Karpas-422 (cell line): ENCODE data around the gene PTPRG. TPM values are rescaled to one million over a fixed set of nuclear protein-coding genes. Genes with fewer than 3 reads are reported as not detected.

Experiments
- DNase-seq: peaks from one replicate; pipeline ENCODE4 v3.0.0-alpha.2; 2015
- H2AFZ ChIP-seq: fragments of 200-600 bp; sonication (generic); 2 replicates; pipeline ENCODE4 v1.6.1; 2014; ENCODE audit warnings: antibody characterized with exemption, low read length, mixed read lengths
- H3K27ac ChIP-seq: fragments of 200-600 bp; sonication (generic); 2 replicates; pipeline ENCODE4 v1.5.1; 2014; ENCODE audit warnings: mild to moderate bottlenecking, low read length, moderate library complexity
- H3K27me3 ChIP-seq: fragments of 200-600 bp; sonication (generic); 2 replicates; pipeline ENCODE4 v1.6.1; 2014; ENCODE audit warnings: low read length, mixed read lengths
- H3K36me3 ChIP-seq: fragments of 200-600 bp; sonication (generic); 2 replicates; pipeline ENCODE4 v1.6.1; 2014; ENCODE audit warnings: low read length, mixed read lengths; ENCODE audit not compliant: insufficient read depth
- H3K4me1 ChIP-seq: fragments of 200-600 bp; sonication (generic); 2 replicates; pipeline ENCODE4 v1.6.1; 2014; ENCODE audit warnings: mild to moderate bottlenecking, low read length, mixed read lengths
- H3K4me2 ChIP-seq: fragments of 200-600 bp; sonication (generic); 2 replicates; pipeline ENCODE4 v1.6.1; 2014; ENCODE audit warnings: low read length, low read depth, mild to moderate bottlenecking; ENCODE audit not compliant: poor library complexity, severe bottlenecking
- H3K4me3 ChIP-seq: fragments of 200-600 bp; sonication (generic); 2 replicates; pipeline ENCODE4 v1.5.1; 2014; ENCODE audit warnings: mild to moderate bottlenecking, antibody characterized with exemption, low read length, mixed read lengths
- H3K79me2 ChIP-seq: fragments of 200-600 bp; sonication (generic); 2 replicates; pipeline ENCODE4 v1.6.1; 2014; ENCODE audit warnings: mild to moderate bottlenecking, low read length, mixed read lengths
- H3K9ac ChIP-seq: fragments of 200-600 bp; sonication (generic); 2 replicates; pipeline ENCODE4 v1.6.0; 2014; ENCODE audit warnings: low read length
- H3K9me2 ChIP-seq: fragments of 200-600 bp; sonication (generic), shearing (Covaris generic); replicated peaks from 2 replicates; pipeline ENCODE4 v1.6.0; 2014; ENCODE audit warnings: mild to moderate bottlenecking, low read length, moderate library complexity; ENCODE audit not compliant: insufficient read depth
- H3K9me3 ChIP-seq: fragments of 300-700, 200-600 bp; sonication (generic); 2 replicates; pipeline ENCODE4 v1.6.1; 2014; ENCODE audit warnings: low read length, mixed read lengths
- H4K20me1 ChIP-seq: fragments of 200-600 bp; sonication (generic); 2 replicates; pipeline ENCODE4 v1.6.1; 2014; ENCODE audit warnings: mild to moderate bottlenecking, antibody characterized with exemption, low read length, low read depth; ENCODE audit not compliant: insufficient read depth
- total RNA-seq: library from RNA; depleted of rRNA; stranded (reverse); fragments of >200 nt; shearing (Covaris generic); gene quantifications from 2 replicates; pipeline ENCODE4 v1.2.3, GENCODE V29; 2014; ENCODE audit warnings: low replicate concordance

Gene PTPRG
- total RNA-seq, 1 experiment from 2014 or later = not detected

- Histone ChIP-seq H3K4me1 (no peaks in the 10 kb centered on the region), H3K9ac (no peak overlapping the region), H2AFZ (no peak overlapping the region), H3K36me3 (no peaks in the 10 kb centered on the region), H3K27me3 (no peaks in the 10 kb centered on the region), H3K27ac (no peak overlapping the region), H3K4me3 (no peak overlapping the region), H3K79me2 (no peaks in the 10 kb centered on the region), H4K20me1 (no peaks in the 10 kb centered on the region), H3K4me2 (no peak overlapping the region), H3K9me3 (peaks cover 9% of the 10 kb centered on the region), H3K9me2 (no peaks in the 10 kb centered on the region)
- DNase-seq = no peak
Measured at GRCh38 chr3:61646360-61646759, 85.0 kb downstream of the PTPRG start.

- Histone ChIP-seq H3K9me3 (peaks cover 9% of the 10 kb centered on the region), H3K4me1 (no peaks in the 10 kb centered on the region), H3K36me3 (no peaks in the 10 kb centered on the region), H2AFZ (no peak overlapping the region), H4K20me1 (no peaks in the 10 kb centered on the region), H3K9ac (no peak overlapping the region), H3K4me2 (no peak overlapping the region), H3K27ac (no peak overlapping the region), H3K4me3 (no peak overlapping the region), H3K9me2 (no peaks in the 10 kb centered on the region), H3K27me3 (no peaks in the 10 kb centered on the region), H3K79me2 (no peaks in the 10 kb centered on the region)
- no peak for DNase-seq
Measured at GRCh38 chr3:61646851-61647525, 85.6 kb downstream of the PTPRG start.

- H3K4me3 ChIP-seq = no peak overlapping the region
- no peaks in the 10 kb centered on the region for H3K36me3 ChIP-seq
- DNase-seq = no peak
- H3K9me2 ChIP-seq = no peaks in the 10 kb centered on the region
- no peaks in the 10 kb centered on the region for H4K20me1 ChIP-seq
- H3K27ac ChIP-seq = no peak overlapping the region
- no peak overlapping the region for H3K4me2 ChIP-seq
- no peaks in the 10 kb centered on the region for H3K4me1 ChIP-seq
- peaks cover 9% of the 10 kb centered on the region for H3K9me3 ChIP-seq
- no peak overlapping the region for H3K9ac ChIP-seq
- no peak overlapping the region for H2AFZ ChIP-seq
- H3K79me2 ChIP-seq = no peaks in the 10 kb centered on the region
- no peaks in the 10 kb centered on the region for H3K27me3 ChIP-seq
Measured at GRCh38 chr3:61648481-61648880, 87.1 kb downstream of the PTPRG start.

GRCh38 chr3:61649381-61650170, 88.2 kb downstream of the PTPRG start:
- DNase-seq = no peak
- Histone ChIP-seq H3K27me3 (no peaks in the 10 kb centered on the region), H3K4me2 (no peak overlapping the region), H3K4me1 (no peaks in the 10 kb centered on the region), H3K79me2 (no peaks in the 10 kb centered on the region), H3K9me2 (no peaks in the 10 kb centered on the region), H3K4me3 (no peak overlapping the region), H3K9me3 (peaks cover 9% of the 10 kb centered on the region), H3K9ac (no peak overlapping the region), H4K20me1 (no peaks in the 10 kb centered on the region), H2AFZ (no peak overlapping the region), H3K27ac (no peak overlapping the region), H3K36me3 (no peaks in the 10 kb centered on the region)

GRCh38 chr3:61650276-61650675, 88.9 kb downstream of the PTPRG start:
- H3K4me2 ChIP-seq = no peak overlapping the region
- no peak overlapping the region for H3K27ac ChIP-seq
- no peak overlapping the region for H3K9ac ChIP-seq
- H3K9me3 ChIP-seq = peaks cover 7% of the 10 kb centered on the region
- H3K27me3 ChIP-seq = no peaks in the 10 kb centered on the region
- H3K9me2 ChIP-seq = no peaks in the 10 kb centered on the region
- no peak for DNase-seq
- no peaks in the 10 kb centered on the region for H3K36me3 ChIP-seq
- no peaks in the 10 kb centered on the region for H3K4me1 ChIP-seq
- H4K20me1 ChIP-seq = no peaks in the 10 kb centered on the region
- H3K79me2 ChIP-seq = no peaks in the 10 kb centered on the region
- no peak overlapping the region for H3K4me3 ChIP-seq
- no peak overlapping the region for H2AFZ ChIP-seq

- Histone ChIP-seq H3K4me2 (no peak overlapping the region), H4K20me1 (no peaks in the 10 kb centered on the region), H3K9me2 (no peaks in the 10 kb centered on the region), H3K27ac (no peak overlapping the region), H2AFZ (no peak overlapping the region), H3K9ac (no peak overlapping the region), H3K79me2 (no peaks in the 10 kb centered on the region), H3K4me1 (no peaks in the 10 kb centered on the region), H3K27me3 (no peaks in the 10 kb centered on the region), H3K9me3 (peaks cover 1% of the 10 kb centered on the region; the same call in 1 of the 2 replicates), H3K4me3 (no peak overlapping the region), H3K36me3 (no peaks in the 10 kb centered on the region)
- peak; percentile 23 for DNase-seq
Measured at GRCh38 chr3:61650719-61651410, 89.5 kb downstream of the PTPRG start.

GRCh38 chr3:61657689-61658088, 96.3 kb downstream of the PTPRG start:
- Histone ChIP-seq H2AFZ (no peak overlapping the region), H3K9me2 (no peaks in the 10 kb centered on the region), H3K79me2 (no peaks in the 10 kb centered on the region), H3K27me3 (no peaks in the 10 kb centered on the region), H4K20me1 (no peaks in the 10 kb centered on the region), H3K27ac (no peak overlapping the region), H3K4me3 (no peak overlapping the region), H3K9me3 (no peaks in the 10 kb centered on the region; the same call in 1 of the 2 replicates), H3K4me1 (no peaks in the 10 kb centered on the region), H3K9ac (no peak overlapping the region), H3K4me2 (no peak overlapping the region), H3K36me3 (no peaks in the 10 kb centered on the region)
- no peak for DNase-seq

- H3K27me3 ChIP-seq = no peaks in the 10 kb centered on the region
- H3K79me2 ChIP-seq = no peaks in the 10 kb centered on the region
- H2AFZ ChIP-seq = no peak overlapping the region
- no peaks in the 10 kb centered on the region; the same call in 1 of the 2 replicates for H3K9me3 ChIP-seq
- no peak for DNase-seq
- H3K9me2 ChIP-seq = no peaks in the 10 kb centered on the region
- H3K4me2 ChIP-seq = no peak overlapping the region
- no peaks in the 10 kb centered on the region for H4K20me1 ChIP-seq
- H3K9ac ChIP-seq = no peak overlapping the region
- H3K4me1 ChIP-seq = no peaks in the 10 kb centered on the region
- no peaks in the 10 kb centered on the region for H3K36me3 ChIP-seq
- H3K4me3 ChIP-seq = no peak overlapping the region
- no peak overlapping the region for H3K27ac ChIP-seq
Measured at GRCh38 chr3:61662861-61663260, 101.5 kb downstream of the PTPRG start.
